Left lung (tissue), 10 donors: ENCODE data around the gene GMDS. TPM values are rescaled to one million over a fixed set of nuclear protein-coding genes. Genes with fewer than 3 reads are reported as not detected.
A peak's percentile ranks its signal among the peaks of the same experiment; 100 is the strongest.

Source experiments
- ATAC-seq: fragments of 200-7000 bp; cut with Tn5 transposase; one replicate; pipeline ENCODE4 v1.9.1; 2020; ENCODE audit warnings: moderate library complexity
- DNase-seq, 4 donors: peaks; one replicate each; pipeline ENCODE4 v3.0.0-alpha.2; 2013 to 2020
- H3K27ac ChIP-seq, 2 donors: fragments of 200-600 bp; sonication (generic) in 1 of 2; one replicate each; pipeline versions ENCODE4 v1.5.0 to v1.8.0; 2020 to 2021
- H3K27me3 ChIP-seq, 2 donors: fragments of 200-600 bp; sonication (generic) in 1 of 2; one replicate each; pipeline versions ENCODE4 v1.5.0 to v1.8.0; 2020 to 2021
- H3K36me3 ChIP-seq, 2 donors: fragments of 200-600 bp; sonication (generic) in 1 of 2; one replicate each; pipeline versions ENCODE4 v1.5.0 to v1.8.0; 2020 to 2021
- H3K4me1 ChIP-seq, 2 donors: fragments of 200-600 bp; one replicate each; pipeline ENCODE4 v1.8.0; 2021
- H3K4me3 ChIP-seq, 2 donors: fragments of 200-600 bp; sonication (generic) in 1 of 2; one replicate each; pipeline versions ENCODE4 v1.5.0 to v1.8.0; 2020 to 2021; ENCODE audit warnings: mild to moderate bottlenecking in 1 of 2
- H3K9me3 ChIP-seq, 2 donors: fragments of 200-600 bp; sonication (generic) in 1 of 2; one replicate each; pipeline versions ENCODE4 v1.5.0 to v1.8.0; 2020 to 2021
- intact Hi-C, 2 donors: fragments of 100-400 bp; cut with DNase I; formaldehyde crosslinking; loops; one replicate each; pipeline versions ENCODE4 v1.11.2 to v1.14.2; 2022
- polyA plus RNA-seq, 6 donors: library from polyadenylated mRNA; unstranded; fragments of 120-200 nt; gene quantifications; one replicate each; pipeline ENCODE4 v1.2.1, GENCODE V29; 2013; ENCODE audit not compliant: insufficient read length in 6 of 6
- total RNA-seq, 2 donors: library from RNA; stranded (reverse); fragmentation: NEBNext Ultra II Directional; extraction: Animal tissue kit (Norgen Biotek cat#: 25700); gene quantifications; one replicate each; pipeline ENCODE4 v1.2.1, GENCODE V29; 2021
- TF ChIP-seq, protein P1 (sequence below), 2 donors: fragments of 200-600 bp; sonication (generic) in 1 of 2; IDR thresholded peaks; one replicate each; pipeline versions ENCODE4 v1.5.0 to v1.8.0; 2021; ENCODE audit warnings: antibody characterized with exemption in 2 of 2
- donor health status: DM: no; HTN: yes; CAD: no.
- donor health status: DM: no; HTN: no; CAD: no.

GMDS gene
- total and polyA plus RNA-seq, 8 donors, result 16.5 to 25.4 (median 21.2) TPM

DNA sequence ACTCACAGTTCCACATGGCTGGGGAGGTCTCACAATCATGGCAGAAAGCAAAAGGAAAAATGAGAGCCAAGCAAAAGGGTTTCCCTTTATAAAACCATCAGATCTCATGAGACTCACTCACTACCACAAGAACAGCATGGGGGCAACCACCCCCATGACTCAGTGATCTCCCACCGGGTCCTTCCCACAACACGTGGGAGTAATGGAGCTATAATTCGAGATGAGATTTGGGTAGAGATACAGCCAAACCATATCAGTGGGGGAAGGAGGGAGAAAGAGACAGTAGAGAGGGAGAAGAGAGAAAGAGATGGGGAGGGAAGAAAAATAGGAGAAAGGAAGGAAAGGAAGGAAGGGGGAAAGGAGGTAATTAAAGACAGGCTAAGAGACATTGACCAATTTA lies 30.1 kb downstream of the GMDS start:
- H3K4me3 ChIP-seq, result no peak overlapping the region
- H3K27me3 ChIP-seq, result no peaks in the 10 kb centered on the region
- DNase-seq (no peak), ATAC-seq (no peak)
- no peaks in the 10 kb centered on the region for H3K36me3 ChIP-seq
- intact Hi-C loops, result no loop called here
- H3K27ac ChIP-seq, result no peak overlapping the region
- no peaks in the 10 kb centered on the region for H3K9me3 ChIP-seq
- TF ChIP-seq, protein P1, sequence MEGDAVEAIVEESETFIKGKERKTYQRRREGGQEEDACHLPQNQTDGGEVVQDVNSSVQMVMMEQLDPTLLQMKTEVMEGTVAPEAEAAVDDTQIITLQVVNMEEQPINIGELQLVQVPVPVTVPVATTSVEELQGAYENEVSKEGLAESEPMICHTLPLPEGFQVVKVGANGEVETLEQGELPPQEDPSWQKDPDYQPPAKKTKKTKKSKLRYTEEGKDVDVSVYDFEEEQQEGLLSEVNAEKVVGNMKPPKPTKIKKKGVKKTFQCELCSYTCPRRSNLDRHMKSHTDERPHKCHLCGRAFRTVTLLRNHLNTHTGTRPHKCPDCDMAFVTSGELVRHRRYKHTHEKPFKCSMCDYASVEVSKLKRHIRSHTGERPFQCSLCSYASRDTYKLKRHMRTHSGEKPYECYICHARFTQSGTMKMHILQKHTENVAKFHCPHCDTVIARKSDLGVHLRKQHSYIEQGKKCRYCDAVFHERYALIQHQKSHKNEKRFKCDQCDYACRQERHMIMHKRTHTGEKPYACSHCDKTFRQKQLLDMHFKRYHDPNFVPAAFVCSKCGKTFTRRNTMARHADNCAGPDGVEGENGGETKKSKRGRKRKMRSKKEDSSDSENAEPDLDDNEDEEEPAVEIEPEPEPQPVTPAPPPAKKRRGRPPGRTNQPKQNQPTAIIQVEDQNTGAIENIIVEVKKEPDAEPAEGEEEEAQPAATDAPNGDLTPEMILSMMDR (IDR thresholded peaks at IDR 0.05), result no peak
- H3K4me1 ChIP-seq, result no peaks in the 10 kb centered on the region

- intact Hi-C loops, result no loop called here
Observed at GRCh38 chr6:2213086-2213485, 32.3 kb downstream of the GMDS start.

GRCh38 chr6:2209226-2209809 lies 36.1 kb downstream of the GMDS start:
- ATAC-seq, result peak; percentile 96

More at GRCh38 chr6:2213086-2213485, 32.3 kb downstream of the GMDS start:
- TF ChIP-seq, protein P1 (IDR thresholded peaks at IDR 0.05), result no peak
- Histone ChIP-seq H3K27ac (no peak overlapping the region), H3K36me3 (no peaks in the 10 kb centered on the region), H3K27me3 (no peaks in the 10 kb centered on the region), H3K4me1 (no peaks in the 10 kb centered on the region), H3K4me3 (no peak overlapping the region), H3K9me3 (no peaks in the 10 kb centered on the region)
- DNase-seq (no peak), ATAC-seq (no peak)

DNA sequence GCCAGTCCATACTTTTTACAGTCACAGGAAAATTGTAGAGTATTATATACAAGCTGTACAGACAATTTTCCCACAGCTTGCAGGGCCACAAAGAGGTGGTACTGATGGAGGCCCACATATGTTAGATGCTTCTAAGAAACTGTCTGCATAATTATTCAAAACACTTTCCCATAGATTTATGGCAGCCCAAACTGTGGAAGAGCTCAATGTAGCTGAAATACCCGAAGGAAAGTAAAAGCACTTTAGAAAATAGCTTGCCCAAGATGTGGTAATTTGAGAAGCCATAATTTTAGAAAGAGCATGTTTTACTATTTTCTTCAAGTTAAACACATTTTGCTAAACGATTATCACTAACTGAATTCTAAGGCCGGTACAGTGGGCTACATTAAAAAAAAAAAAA lies 36.9 kb downstream of the GMDS start:
- no peak overlapping the region for H3K4me3 ChIP-seq
- H3K4me1 ChIP-seq, result no peaks in the 10 kb centered on the region
- DNase-seq (no peak), ATAC-seq (no peak)
- intact Hi-C loops, result no loop called here
- H3K27me3 ChIP-seq, result no peaks in the 10 kb centered on the region
- no peak overlapping the region for H3K27ac ChIP-seq
- H3K9me3 ChIP-seq, result no peaks in the 10 kb centered on the region
- H3K36me3 ChIP-seq, result no peaks in the 10 kb centered on the region
- TF ChIP-seq, protein P1 (IDR thresholded peaks at IDR 0.05), result no peak

More at GRCh38 chr6:2209226-2209809, 36.1 kb downstream of the GMDS start:
- Histone ChIP-seq H3K9me3 (no peaks in the 10 kb centered on the region), H3K27me3 (no peaks in the 10 kb centered on the region), H3K36me3 (no peaks in the 10 kb centered on the region), H3K4me3 (no peak overlapping the region), H3K4me1 (no peaks in the 10 kb centered on the region), H3K27ac (no peak overlapping the region)
- TF ChIP-seq, protein P1 (IDR thresholded peaks at IDR 0.05), result peak in 1 of 2 donors; percentile 27
- intact Hi-C loops, result no loop called here
- DNase-seq, result peak in 1 of 4 donors; percentile 26

GRCh38 chr6:2205396-2205795 lies 40.0 kb downstream of the GMDS start:
- Histone ChIP-seq H3K9me3 (no peaks in the 10 kb centered on the region), H3K27ac (no peak overlapping the region), H3K27me3 (no peaks in the 10 kb centered on the region), H3K36me3 (no peaks in the 10 kb centered on the region), H3K4me3 (no peak overlapping the region), H3K4me1 (no peaks in the 10 kb centered on the region)
- intact Hi-C loops, result no loop called here
- ATAC-seq, result no peak
- no peak for DNase-seq
- TF ChIP-seq, protein P1 (IDR thresholded peaks at IDR 0.05), result no peak
